Measurements from ENCODE around the gene VAV3. TPM values are rescaled to one million over a fixed set of nuclear protein-coding genes. Genes with fewer than 3 reads are reported as not detected.

VAV3 gene
- total RNA-seq, 1 experiment from 2014 or later, result not detected

GRCh38 chr1:107662971-107663370, 302.0 kb downstream of the VAV3 start:
- Histone ChIP-seq H2AFZ (ENCODE audit: low read depth, low read length, poor library complexity, severe bottlenecking) (no peak overlapping the region), H3K79me2 (ENCODE audit: insufficient read depth, low read length) (no peaks in the 10 kb centered on the region), H3K4me2 (ENCODE audit: low read length) (no peak overlapping the region), H3K4me1 (ENCODE audit: control insufficient read depth in 1 of 2, insufficient read depth in 2 of 2, low read length in 2 of 2) (no peaks in the 10 kb centered on the region), H3K9me2 (ENCODE audit: insufficient read depth) (no peaks in the 10 kb centered on the region), H3K4me3 (replicated peaks in 1 of 2; ENCODE audit: low read depth in 1 of 2, low read length in 2 of 2) (no peak overlapping the region), H3K27ac (ENCODE audit: low read depth, low read length) (no peak overlapping the region), H3K9ac (ENCODE audit: low read length) (no peak overlapping the region), H3K27me3 (ENCODE audit: insufficient read depth, low read length) (no peaks in the 10 kb centered on the region), H4K20me1 (ENCODE audit: insufficient read depth) (no peaks in the 10 kb centered on the region), H3K9me3 (ENCODE audit: control insufficient read depth in 1 of 2, insufficient read depth in 1 of 2, low read depth in 1 of 2, low read length in 2 of 2) (peaks cover 0 to 3% of the 10 kb centered on the region in 2 experiments; a peak in 1 of 4 replicates), H3K36me3 (ENCODE audit: control insufficient read depth in 1 of 2, insufficient read depth in 2 of 2, low read length in 2 of 2) (no peaks in the 10 kb centered on the region)
- intact Hi-C loops (cut with micrococcal nuclease), result no loop called here
- ChIA-PET CTCF (no interaction called here), RAD21 (ENCODE audit: low non-redundant PET in 1 of 2, low total read pairs in 2 of 2, uncharacterized antibody in 2 of 2, unreplicated experiment in 2 of 2) (no interaction called here), POLR2A (no interaction called here)
- DNase-seq (ENCODE audit: low read depth, low spot score), result no peak
- TF ChIP-seq ZNF274 (IDR thresholded peaks at IDR 0.05; ENCODE audit: low read depth, low read length) (no peak), SP1 (IDR thresholded peaks at IDR 0.05; ENCODE audit: low read depth) (no peak), EZH2 (IDR thresholded peaks at IDR 0.05) (no peak), CTCF (IDR thresholded peaks at IDR 0.05 in 2 of 3, conservative IDR thresholded peaks at IDR 0.05 in 1 of 3; ENCODE audit: borderline replicate concordance in 1 of 3, insufficient read depth in 1 of 3, low read depth in 2 of 3, low read length in 2 of 3) (no peak), SRF (IDR thresholded peaks at IDR 0.05; ENCODE audit: low read depth) (no peak), MAX (IDR thresholded peaks at IDR 0.05) (no peak), SIN3A (IDR thresholded peaks at IDR 0.05; ENCODE audit: low read depth) (no peak), JUND (IDR thresholded peaks at IDR 0.05) (no peak), POLR2AphosphoS5 (IDR thresholded peaks at IDR 0.05; ENCODE audit: low read depth, low read length) (no peak), CBX3 (IDR thresholded peaks at IDR 0.05; ENCODE audit: low read depth) (no peak), POLR2A (IDR thresholded peaks at IDR 0.05; ENCODE audit: borderline replicate concordance, extremely low read depth, insufficient read depth, insufficient read length) (no peak), YY1 (IDR thresholded peaks at IDR 0.05; ENCODE audit: extremely low read depth, insufficient replicate concordance, low read depth, low read length) (no peak), TCF7L2 (IDR thresholded peaks at IDR 0.05; ENCODE audit: borderline replicate concordance, extremely low read depth, insufficient read depth, insufficient read length) (no peak), EZH2phosphoT487 (IDR thresholded peaks at IDR 0.05; ENCODE audit: borderline replicate concordance) (no peak), EGR1 (IDR thresholded peaks at IDR 0.05; ENCODE audit: low read depth) (no peak), ATF3 (IDR thresholded peaks at IDR 0.05) (no peak)
- no TSS peak for BruUV-seq (replicated peaks)
- no peak for ATAC-seq
